HG03108 (cell line): ENCODE results near the gene RAB31.
"Not testable (repeated sequence)": the region's sequence is repeated elsewhere in the genome, so short reads cannot be mapped to it uniquely, and the experiment has no call there.

Source experiments
- ATAC-seq: cut with Tn5 transposase; IDR thresholded peaks from one replicate; pipeline ENCODE4 v1.9.1; 2021; ENCODE audit warnings: moderate library complexity; ENCODE audit not compliant: unreplicated experiment

RAB31 gene

GRCh38 chr18:9876212-9876866 lies 168.2 kb downstream of the RAB31 start:
- ATAC-seq = no peak

GRCh38 chr18:9876867-9877654 lies 169.0 kb downstream of the RAB31 start:
- ATAC-seq = no peak

GRCh38 chr18:9877655-9878014 lies 169.5 kb downstream of the RAB31 start:
- no peak for ATAC-seq

- no peak for ATAC-seq
Measured at GRCh38 chr18:9878095-9878494, 170.0 kb downstream of the RAB31 start.

GRCh38 chr18:9878783-9879242 lies 170.7 kb downstream of the RAB31 start:
- no peak for ATAC-seq

- ATAC-seq = no peak
Measured at GRCh38 chr18:9884090-9884489, 176.0 kb downstream of the RAB31 start.

- no peak for ATAC-seq
Measured at GRCh38 chr18:9884532-9885140, 176.5 kb downstream of the RAB31 start.

- no peak for ATAC-seq
Measured at GRCh38 chr18:9885170-9886004, 177.3 kb downstream of the RAB31 start, which contains the start of gene TXNDC2. Gene TXNDC2 (plus strand): TSS chr18:9885973. CDS start chr18:9886681, 708 bp downstream.

- no peak for ATAC-seq
Measured at GRCh38 chr18:9886005-9886348, 177.9 kb downstream of the RAB31 start.

- ATAC-seq = no peak
Measured at GRCh38 chr18:9887992-9888391, 179.9 kb downstream of the RAB31 start.

GRCh38 chr18:9890196-9890595 lies 182.1 kb downstream of the RAB31 start:
- no peak for ATAC-seq

- no peak for ATAC-seq
Measured at GRCh38 chr18:9890957-9891356, 182.9 kb downstream of the RAB31 start.

- not testable (repeated sequence) for ATAC-seq
Measured at GRCh38 chr18:9891515-9891914, 183.4 kb downstream of the RAB31 start.

- ATAC-seq = no peak
Measured at GRCh38 chr18:9894454-9895068, 186.5 kb downstream of the RAB31 start.

GRCh38 chr18:9897129-9897528 lies 189.0 kb downstream of the RAB31 start:
- ATAC-seq = no peak

- ATAC-seq = not testable (repeated sequence)
Measured at GRCh38 chr18:9897787-9898291, 189.7 kb downstream of the RAB31 start.

GRCh38 chr18:9898792-9899549 lies 190.9 kb downstream of the RAB31 start:
- ATAC-seq = no peak

- ATAC-seq = not testable (repeated sequence)
Measured at GRCh38 chr18:9899550-9899930, 191.4 kb downstream of the RAB31 start.

GRCh38 chr18:9900699-9901098 lies 192.6 kb downstream of the RAB31 start:
- no peak for ATAC-seq

- no peak for ATAC-seq
Measured at GRCh38 chr18:9901377-9901776, 193.3 kb downstream of the RAB31 start.
